Fibroblast of pulmonary artery (primary cell): Measurements from ENCODE around the gene PPP1R13L.

Experiments
- DNase-seq: peaks from one replicate; pipeline ENCODE4 v3.0.0-alpha.2; 2010; ENCODE audit warnings: low read depth
- H3K4me3 ChIP-seq: replicated peaks from 2 replicates; pipeline ENCODE4 v1.5.1; 2011; ENCODE audit warnings: low read depth, mild to moderate bottlenecking, control low read depth, low read length, moderate library complexity
- CTCF ChIP-seq: IDR thresholded peaks from 2 replicates; pipeline ENCODE4 v1.5.1; 2011; ENCODE audit warnings: mild to moderate bottlenecking, control low read depth, low read length, inconsistent platforms; ENCODE audit errors: missing control alignments

The PPP1R13L gene

DNA sequence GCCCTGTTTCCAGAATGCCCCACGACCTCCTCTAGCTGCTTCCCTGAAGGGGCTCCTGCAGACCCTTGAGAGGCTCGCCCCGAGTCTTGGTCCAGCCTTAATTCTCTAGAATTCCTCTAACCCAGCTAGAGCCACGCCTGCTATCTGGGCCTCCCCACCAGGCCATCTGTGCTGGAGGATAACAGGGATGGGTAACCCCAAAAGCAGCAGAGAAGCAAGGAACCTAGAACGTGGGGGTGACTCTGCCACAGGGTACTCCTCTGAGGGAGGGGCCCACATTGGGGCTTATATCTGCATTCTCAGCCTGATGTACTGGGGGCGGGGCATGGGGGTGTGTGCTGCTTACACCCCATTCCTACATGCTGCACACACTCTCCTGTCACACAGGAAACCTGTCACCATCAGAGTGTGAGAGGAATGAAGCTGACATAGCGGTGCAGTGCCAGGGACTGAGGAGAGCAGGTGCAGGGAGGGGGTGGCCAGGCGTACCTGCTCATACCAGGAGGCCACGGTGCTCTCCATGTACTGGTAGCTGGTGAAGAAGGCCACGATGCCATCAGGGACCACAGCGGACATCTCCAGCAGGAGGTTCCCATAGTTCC, 50.5 kb downstream of the PPP1R13L start:
- no peak overlapping the region for H3K4me3 ChIP-seq
- no peak for TF ChIP-seq CTCF
- DNase-seq: no peak

DNA sequence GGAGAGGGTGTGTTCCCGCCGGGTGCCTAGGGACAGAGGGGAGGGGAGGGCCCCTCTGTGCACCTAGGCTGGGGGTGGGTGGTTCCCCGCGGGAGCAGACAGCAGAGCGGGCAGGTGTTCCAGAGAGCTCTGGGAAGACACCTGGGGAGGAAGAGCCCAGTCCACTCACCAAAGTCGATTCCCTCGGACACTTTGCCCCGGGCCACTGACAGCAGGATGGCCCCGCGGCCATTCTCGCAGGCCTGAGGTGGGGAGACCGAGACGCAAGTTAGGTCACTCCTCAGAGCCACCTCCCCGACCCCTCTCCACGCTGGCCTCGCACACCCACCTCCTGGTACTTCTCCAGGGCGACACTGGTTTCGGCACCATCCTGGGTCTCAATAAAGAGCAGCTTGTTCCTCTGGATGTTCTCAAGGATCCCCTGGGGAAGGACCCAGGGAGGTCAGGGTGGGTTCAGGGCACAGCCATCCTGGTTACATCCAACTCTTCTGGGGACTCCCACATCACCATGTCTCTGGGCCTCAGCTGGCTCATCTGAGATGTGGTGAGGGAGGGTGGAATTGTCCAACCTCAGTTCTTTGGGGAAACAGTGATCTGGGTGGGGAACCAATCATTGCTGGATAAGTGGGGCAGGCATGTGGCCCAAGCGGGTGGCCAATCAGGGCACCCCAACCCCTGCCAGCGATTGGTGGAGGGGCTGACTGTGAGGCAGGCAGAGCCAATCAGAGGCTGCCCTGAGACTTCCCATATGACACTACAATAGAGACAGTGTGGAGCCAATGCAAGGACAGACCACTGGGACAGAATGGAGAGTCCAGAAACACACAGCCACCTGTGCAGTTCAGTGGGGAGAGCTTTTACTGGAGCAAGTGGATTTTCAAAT, 51.7 kb downstream of the PPP1R13L start:
- TF ChIP-seq CTCF: no peak
- H3K4me3 ChIP-seq: no peak overlapping the region
- DNase-seq: no peak

GRCh38 chr19:45352471-45352870, 52.4 kb downstream of the PPP1R13L start:
- no peak overlapping the region for H3K4me3 ChIP-seq
- no peak for DNase-seq
- no peak for TF ChIP-seq CTCF

- no peak overlapping the region for H3K4me3 ChIP-seq
- no peak for TF ChIP-seq CTCF
- no peak for DNase-seq
Measured at GRCh38 chr19:45352062-45352461, 52.8 kb downstream of the PPP1R13L start.

DNA sequence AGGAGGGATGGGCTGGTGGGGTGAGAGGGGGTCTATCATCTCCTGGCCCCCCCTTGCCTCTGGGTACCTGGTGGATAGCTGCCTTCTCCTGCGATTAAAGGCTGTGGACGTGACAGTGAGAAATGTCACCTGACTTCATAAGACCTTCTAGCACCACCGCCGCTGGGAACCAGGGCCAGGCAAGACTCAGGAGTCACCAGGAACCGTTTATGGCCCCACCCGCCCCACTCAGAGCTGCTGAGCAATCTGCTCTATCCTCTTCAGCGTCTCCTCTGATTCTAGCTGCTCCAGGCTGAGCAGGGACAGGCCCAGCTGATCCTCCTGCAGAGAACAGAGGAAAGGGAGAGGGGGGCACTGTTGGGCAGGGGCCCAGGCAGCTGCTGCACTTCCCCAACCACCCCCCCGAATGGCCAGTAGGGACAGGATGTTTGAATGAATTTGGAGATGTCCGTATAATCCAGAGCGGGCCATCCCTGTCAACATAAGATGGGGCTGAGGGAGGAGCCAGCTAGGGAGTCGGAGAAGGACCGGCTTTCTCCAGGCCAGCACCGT, 53.4 kb downstream of the PPP1R13L start:
- DNase-seq: no peak
- H3K4me3 ChIP-seq: no peak overlapping the region
- TF ChIP-seq CTCF: no peak

- H3K4me3 ChIP-seq: no peak overlapping the region
- no peak for DNase-seq
- no peak for TF ChIP-seq CTCF
Measured at GRCh38 chr19:45350477-45351058, 54.3 kb downstream of the PPP1R13L start.
